MM.1S (cell line): ENCODE measurements around the gene CD80.
"Not testable (repeated sequence)": the region's sequence is repeated elsewhere in the genome, so short reads cannot be mapped to it uniquely, and the experiment has no call there.

ENCODE experiments used
- DNase-seq: peaks from one replicate; pipeline ENCODE4 v3.0.0-alpha.2; 2015
- H2AFZ ChIP-seq: fragments of 300-600 bp; sonication (generic); 2 replicates; pipeline ENCODE4 v1.6.0; 2016; ENCODE audit warnings: antibody characterized with exemption, low read length
- H3F3A ChIP-seq: fragments of 300-600 bp; sonication (generic); 2 replicates; pipeline ENCODE4 v1.6.1; 2016; ENCODE audit warnings: mild to moderate bottlenecking, antibody characterized with exemption, low read length, moderate library complexity, mixed read lengths; ENCODE audit not compliant: insufficient read depth
- H3K27ac ChIP-seq: fragments of 300-600 bp; sonication (generic); 2 replicates; pipeline ENCODE4 v1.5.1; 2016; ENCODE audit warnings: mild to moderate bottlenecking, low read length
- H3K27me3 ChIP-seq: fragments of 300-600 bp; sonication (generic); replicated peaks from 2 replicates; pipeline ENCODE4 v1.6.0; 2016; ENCODE audit warnings: low read length; ENCODE audit not compliant: insufficient read depth
- H3K36me3 ChIP-seq: fragments of 300-600 bp; sonication (generic); replicated peaks from 2 replicates; pipeline ENCODE4 v1.6.1; 2016; ENCODE audit warnings: mild to moderate bottlenecking, low read length, mixed read lengths; ENCODE audit not compliant: insufficient read depth
- H3K4me1 ChIP-seq: fragments of 300-600 bp; sonication (generic); 2 replicates; pipeline ENCODE4 v1.6.1; 2016; ENCODE audit warnings: low read length, mixed read lengths
- H3K4me2 ChIP-seq: fragments of 300-600 bp; sonication (generic); 2 replicates; pipeline ENCODE4 v1.6.0; 2016; ENCODE audit warnings: low read depth, low read length
- H3K4me3 ChIP-seq: fragments of 300-600 bp; sonication (generic); 2 replicates; pipeline ENCODE4 v1.5.1; 2016; ENCODE audit warnings: low read length, mixed read lengths
- H3K79me2 ChIP-seq: fragments of 300-600 bp; sonication (generic); 2 replicates; pipeline ENCODE4 v1.6.1; 2016; ENCODE audit warnings: mixed run types, low read length, mixed read lengths
- H3K9ac ChIP-seq: fragments of 300-600 bp; sonication (generic); 2 replicates; pipeline ENCODE4 v1.6.1; 2016; ENCODE audit warnings: low read length, mixed read lengths
- H3K9me2 ChIP-seq: fragments of 300-600 bp; sonication (generic); replicated peaks from 2 replicates; pipeline ENCODE4 v1.6.1; 2016; ENCODE audit warnings: mild to moderate bottlenecking, low read length, mixed read lengths; ENCODE audit not compliant: insufficient read depth
- H3K9me3 ChIP-seq: fragments of 300-600 bp; sonication (generic); replicated peaks from 2 replicates; pipeline ENCODE4 v1.6.1; 2016; ENCODE audit warnings: mild to moderate bottlenecking, low read length, mixed read lengths; ENCODE audit not compliant: insufficient read depth
- H4K20me1 ChIP-seq: fragments of 300-600 bp; sonication (generic); 2 replicates; pipeline ENCODE4 v1.6.1; 2016; ENCODE audit warnings: mild to moderate bottlenecking, low read length, moderate library complexity, mixed read lengths; ENCODE audit not compliant: insufficient read depth
- EZH2 ChIP-seq: fragments of 300-600 bp; sonication (generic); optimal IDR thresholded peaks from 2 replicates; pipeline ENCODE3; 2017; ENCODE audit warnings: low read depth, mild to moderate bottlenecking, antibody characterized with exemption, low read length, mixed read lengths
- EZH2phosphoT487 ChIP-seq: fragments of 300-600 bp; sonication (generic); IDR thresholded peaks from 2 replicates; pipeline ENCODE4 v1.6.1; 2018; ENCODE audit warnings: antibody characterized with exemption, low read length
- TF ChIP-seq, protein P1 (sequence below): fragments of 300-600 bp; sonication (generic); IDR thresholded peaks from 2 replicates; pipeline ENCODE4 v1.5.1; 2016; ENCODE audit warnings: antibody characterized with exemption, low read length, mixed read lengths

Gene CD80

DNA sequence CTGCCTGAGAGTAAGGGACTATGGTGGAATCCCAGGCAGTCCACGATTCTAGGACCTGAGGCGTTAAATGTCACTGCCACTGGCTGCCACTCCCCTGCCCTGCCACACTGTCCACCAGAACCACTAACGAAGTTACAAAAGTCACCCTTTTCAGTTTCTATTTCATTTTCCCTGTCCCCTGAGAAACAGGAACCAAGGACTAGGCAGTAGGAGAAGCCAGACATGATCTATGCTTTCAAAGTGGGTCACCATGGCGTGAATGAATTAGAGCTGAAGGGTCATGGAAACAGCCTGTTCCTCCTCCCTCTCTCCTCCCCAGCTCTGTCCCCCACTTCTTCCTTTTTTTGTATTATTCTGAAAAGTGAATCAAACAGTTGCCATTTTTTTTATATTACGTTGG lies 10.8 kb upstream of the CD80 start:
- TF ChIP-seq EZH2phosphoT487 (no peak), EZH2 (no peak)
- TF ChIP-seq, protein P1, sequence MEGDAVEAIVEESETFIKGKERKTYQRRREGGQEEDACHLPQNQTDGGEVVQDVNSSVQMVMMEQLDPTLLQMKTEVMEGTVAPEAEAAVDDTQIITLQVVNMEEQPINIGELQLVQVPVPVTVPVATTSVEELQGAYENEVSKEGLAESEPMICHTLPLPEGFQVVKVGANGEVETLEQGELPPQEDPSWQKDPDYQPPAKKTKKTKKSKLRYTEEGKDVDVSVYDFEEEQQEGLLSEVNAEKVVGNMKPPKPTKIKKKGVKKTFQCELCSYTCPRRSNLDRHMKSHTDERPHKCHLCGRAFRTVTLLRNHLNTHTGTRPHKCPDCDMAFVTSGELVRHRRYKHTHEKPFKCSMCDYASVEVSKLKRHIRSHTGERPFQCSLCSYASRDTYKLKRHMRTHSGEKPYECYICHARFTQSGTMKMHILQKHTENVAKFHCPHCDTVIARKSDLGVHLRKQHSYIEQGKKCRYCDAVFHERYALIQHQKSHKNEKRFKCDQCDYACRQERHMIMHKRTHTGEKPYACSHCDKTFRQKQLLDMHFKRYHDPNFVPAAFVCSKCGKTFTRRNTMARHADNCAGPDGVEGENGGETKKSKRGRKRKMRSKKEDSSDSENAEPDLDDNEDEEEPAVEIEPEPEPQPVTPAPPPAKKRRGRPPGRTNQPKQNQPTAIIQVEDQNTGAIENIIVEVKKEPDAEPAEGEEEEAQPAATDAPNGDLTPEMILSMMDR: no peak
- Histone ChIP-seq H2AFZ (no peak overlapping the region), H3K9me3 (no peaks in the 10 kb centered on the region), H3K36me3 (no peaks in the 10 kb centered on the region), H4K20me1 (no peaks in the 10 kb centered on the region), H3K4me1 (0 out of 2 replicates have a peak, but pooled peaks cover 7% of the 10 kb centered on the region), H3K9ac (no peak overlapping the region), H3K27ac (no peak overlapping the region), H3K9me2 (no peaks in the 10 kb centered on the region), H3K4me2 (no peak overlapping the region), H3K27me3 (no peaks in the 10 kb centered on the region), H3F3A (no peaks in the 10 kb centered on the region), H3K79me2 (no peaks in the 10 kb centered on the region), H3K4me3 (no peak overlapping the region)
- peak; percentile 10 for DNase-seq

DNA sequence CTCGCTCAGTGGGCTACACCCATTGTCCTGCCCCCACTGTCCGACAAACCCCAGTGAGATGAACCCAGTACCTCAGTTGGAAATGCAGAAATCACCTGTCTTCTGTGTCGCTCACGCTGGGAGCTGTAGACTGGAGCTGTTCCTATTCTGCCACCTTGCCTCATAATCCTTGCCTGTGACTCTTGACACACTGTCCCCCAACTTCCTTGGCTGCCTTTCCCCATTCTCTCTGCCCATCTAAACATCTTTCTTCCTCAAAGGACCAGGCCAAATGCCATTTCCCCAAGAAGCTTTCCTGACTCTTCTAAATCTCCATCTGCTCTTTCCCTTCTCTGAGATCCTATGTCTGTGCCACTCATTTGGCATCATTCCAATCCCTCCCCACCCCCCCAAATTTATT lies 9.7 kb upstream of the CD80 start:
- no peaks in the 10 kb centered on the region for H3K79me2 ChIP-seq
- no peak overlapping the region for H3K4me2 ChIP-seq
- no peak overlapping the region for H3K9ac ChIP-seq
- H3K4me3 ChIP-seq: no peak overlapping the region
- no peak for DNase-seq
- 0 out of 2 replicates have a peak, but pooled peaks cover 7% of the 10 kb centered on the region for H3K4me1 ChIP-seq
- no peaks in the 10 kb centered on the region for H3K27me3 ChIP-seq
- no peak overlapping the region for H2AFZ ChIP-seq
- H4K20me1 ChIP-seq: no peaks in the 10 kb centered on the region
- TF ChIP-seq EZH2phosphoT487 (no peak), EZH2 (no peak)
- TF ChIP-seq, protein P1: no peak
- H3F3A ChIP-seq: no peaks in the 10 kb centered on the region
- no peak overlapping the region for H3K27ac ChIP-seq
- no peaks in the 10 kb centered on the region for H3K9me2 ChIP-seq
- no peaks in the 10 kb centered on the region for H3K9me3 ChIP-seq
- H3K36me3 ChIP-seq: no peaks in the 10 kb centered on the region

DNA sequence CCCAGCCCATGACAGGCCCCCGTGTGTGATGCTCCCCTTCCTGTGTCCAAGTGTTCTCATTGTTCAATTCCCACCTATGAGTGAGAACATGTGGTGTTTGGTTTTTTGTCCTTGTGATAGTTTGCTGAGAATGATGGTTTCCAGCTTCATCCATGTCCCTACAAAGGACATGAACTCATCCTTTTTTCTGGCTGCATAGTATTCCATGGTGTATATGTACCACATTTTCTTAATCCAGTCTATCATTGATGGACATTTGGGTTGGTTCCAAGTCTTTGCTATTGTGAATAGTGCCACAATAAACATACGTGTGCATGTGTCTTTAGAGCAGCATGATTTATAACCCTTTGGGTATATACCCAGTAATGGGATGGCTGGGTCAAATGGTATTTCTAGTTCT lies 3.9 kb upstream of the CD80 start:
- H2AFZ ChIP-seq, DNase-seq, H3K27ac ChIP-seq, H3K4me1 ChIP-seq, H3K79me2 ChIP-seq, H3K9me2 ChIP-seq, H3K4me2 ChIP-seq, H3K9ac ChIP-seq, H3K9me3 ChIP-seq, H3F3A ChIP-seq, H3K36me3 ChIP-seq, H3K4me3 ChIP-seq, H3K27me3 ChIP-seq, H4K20me1 ChIP-seq: not testable (repeated sequence)

DNA sequence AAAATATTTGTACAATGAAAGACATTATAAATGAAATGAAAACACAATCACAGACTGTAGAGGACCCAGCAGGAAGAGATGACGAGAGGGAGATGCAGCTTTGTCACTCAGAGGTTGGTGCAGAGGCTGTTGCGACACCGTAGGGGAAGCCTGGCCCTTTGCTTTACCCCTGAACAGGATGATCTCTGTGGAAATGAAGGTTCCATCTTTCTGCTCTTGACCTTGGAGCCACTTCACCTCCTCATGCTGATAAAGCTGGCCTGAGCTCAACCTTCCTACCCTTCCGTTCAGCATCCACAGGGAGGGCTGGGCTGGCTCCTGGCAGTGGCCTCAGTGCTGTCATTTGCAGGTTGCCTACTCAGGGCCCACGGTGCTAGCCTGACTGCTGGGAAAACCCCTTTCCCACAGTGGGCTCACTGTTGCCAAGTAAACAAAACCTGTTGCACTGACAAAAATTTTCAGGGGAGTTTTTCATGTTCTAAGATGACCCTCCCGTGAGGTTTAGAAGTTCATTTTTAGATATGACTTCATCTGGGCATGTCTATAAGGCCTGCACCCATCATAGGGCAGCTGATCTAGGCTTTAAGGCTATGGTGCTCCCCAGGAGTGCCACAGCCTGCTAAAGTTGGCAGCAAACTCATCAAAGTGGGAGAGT lies 3.0 kb upstream of the CD80 start:
- H3K4me1 ChIP-seq: peaks cover 7% of the 10 kb centered on the region
- H3K36me3 ChIP-seq: no peaks in the 10 kb centered on the region
- no peaks in the 10 kb centered on the region for H3K9me2 ChIP-seq
- peak overlapping the region; percentile 45 for H2AFZ ChIP-seq
- H3K79me2 ChIP-seq: no peaks in the 10 kb centered on the region
- TF ChIP-seq, protein P1: no peak
- TF ChIP-seq EZH2phosphoT487: no peak
- TF ChIP-seq EZH2: no peak
- H3K9ac ChIP-seq: no peak overlapping the region
- H3K4me2 ChIP-seq: 0 out of 2 replicates have a peak overlapping the region, but pooled peaks have one; percentile 13
- H3F3A ChIP-seq: no peaks in the 10 kb centered on the region
- peak; percentile 65 for DNase-seq
- no peaks in the 10 kb centered on the region for H3K9me3 ChIP-seq
- H3K27ac ChIP-seq: peak overlapping the region; percentile 21; the same call in 1 of the 2 replicates
- H4K20me1 ChIP-seq: no peaks in the 10 kb centered on the region
- no peak overlapping the region for H3K4me3 ChIP-seq
- no peaks in the 10 kb centered on the region for H3K27me3 ChIP-seq
